ENCODE results near the gene CCM2. TPM values are rescaled to one million over a fixed set of nuclear protein-coding genes. Genes with fewer than 3 reads are reported as not detected.

CCM2 gene
- total RNA-seq, 1 donor from 2014 or later: 33.8 TPM

DNA sequence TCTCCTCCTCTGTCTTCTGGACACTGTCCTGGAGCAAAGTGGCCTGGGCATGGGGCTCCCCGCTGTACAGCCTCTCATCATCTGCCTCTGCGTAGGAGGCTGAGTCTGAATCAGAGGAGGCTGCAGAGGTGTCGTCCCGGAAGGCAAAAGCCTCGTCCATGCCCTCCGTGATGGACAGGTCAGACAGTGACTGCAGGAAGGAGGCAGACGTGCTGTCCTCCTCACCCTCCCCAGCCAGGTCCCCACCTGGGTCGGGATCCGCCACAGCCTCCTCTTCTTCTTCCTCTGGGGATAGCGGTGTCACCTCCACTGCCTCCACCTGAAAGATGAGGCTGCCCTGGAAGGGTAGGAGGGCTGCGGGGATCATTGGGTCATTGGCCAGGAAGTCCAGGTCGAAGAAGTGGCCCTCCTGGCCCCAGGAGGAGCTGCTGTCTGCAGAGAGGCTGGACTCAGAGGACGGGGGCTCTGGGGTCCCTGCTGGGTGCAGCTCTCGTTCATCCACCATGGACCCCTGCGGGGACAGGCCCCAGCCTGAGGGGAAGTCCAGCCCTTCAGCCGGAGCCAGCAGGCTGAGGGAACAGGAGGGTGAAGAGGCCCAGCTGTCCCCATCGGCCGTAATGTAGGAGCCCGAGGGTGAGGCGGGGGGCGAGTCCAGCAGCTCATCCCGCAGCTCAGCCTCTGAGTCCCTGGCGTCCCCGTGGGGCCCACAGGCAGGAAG lies 85.1 kb downstream of the CCM2 start:
- H3K4me1 Mint-ChIP-seq (ENCODE audit: unreplicated experiment): no peaks in the 10 kb centered on the region
- no peak overlapping the region for H3K4me3 Mint-ChIP-seq
- no peak overlapping the region for H3K27ac Mint-ChIP-seq
- TF ChIP-seq, protein P1, sequence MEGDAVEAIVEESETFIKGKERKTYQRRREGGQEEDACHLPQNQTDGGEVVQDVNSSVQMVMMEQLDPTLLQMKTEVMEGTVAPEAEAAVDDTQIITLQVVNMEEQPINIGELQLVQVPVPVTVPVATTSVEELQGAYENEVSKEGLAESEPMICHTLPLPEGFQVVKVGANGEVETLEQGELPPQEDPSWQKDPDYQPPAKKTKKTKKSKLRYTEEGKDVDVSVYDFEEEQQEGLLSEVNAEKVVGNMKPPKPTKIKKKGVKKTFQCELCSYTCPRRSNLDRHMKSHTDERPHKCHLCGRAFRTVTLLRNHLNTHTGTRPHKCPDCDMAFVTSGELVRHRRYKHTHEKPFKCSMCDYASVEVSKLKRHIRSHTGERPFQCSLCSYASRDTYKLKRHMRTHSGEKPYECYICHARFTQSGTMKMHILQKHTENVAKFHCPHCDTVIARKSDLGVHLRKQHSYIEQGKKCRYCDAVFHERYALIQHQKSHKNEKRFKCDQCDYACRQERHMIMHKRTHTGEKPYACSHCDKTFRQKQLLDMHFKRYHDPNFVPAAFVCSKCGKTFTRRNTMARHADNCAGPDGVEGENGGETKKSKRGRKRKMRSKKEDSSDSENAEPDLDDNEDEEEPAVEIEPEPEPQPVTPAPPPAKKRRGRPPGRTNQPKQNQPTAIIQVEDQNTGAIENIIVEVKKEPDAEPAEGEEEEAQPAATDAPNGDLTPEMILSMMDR (conservative IDR thresholded peaks at IDR 0.05): no peak
- peaks cover 4% of the 10 kb centered on the region for H3K27me3 Mint-ChIP-seq
- H3K9me3 Mint-ChIP-seq: no peaks in the 10 kb centered on the region
- H3K36me3 Mint-ChIP-seq: no peaks in the 10 kb centered on the region
- no peak for DNase-seq (ENCODE audit: extremely low spot score, unreplicated experiment)

DNA sequence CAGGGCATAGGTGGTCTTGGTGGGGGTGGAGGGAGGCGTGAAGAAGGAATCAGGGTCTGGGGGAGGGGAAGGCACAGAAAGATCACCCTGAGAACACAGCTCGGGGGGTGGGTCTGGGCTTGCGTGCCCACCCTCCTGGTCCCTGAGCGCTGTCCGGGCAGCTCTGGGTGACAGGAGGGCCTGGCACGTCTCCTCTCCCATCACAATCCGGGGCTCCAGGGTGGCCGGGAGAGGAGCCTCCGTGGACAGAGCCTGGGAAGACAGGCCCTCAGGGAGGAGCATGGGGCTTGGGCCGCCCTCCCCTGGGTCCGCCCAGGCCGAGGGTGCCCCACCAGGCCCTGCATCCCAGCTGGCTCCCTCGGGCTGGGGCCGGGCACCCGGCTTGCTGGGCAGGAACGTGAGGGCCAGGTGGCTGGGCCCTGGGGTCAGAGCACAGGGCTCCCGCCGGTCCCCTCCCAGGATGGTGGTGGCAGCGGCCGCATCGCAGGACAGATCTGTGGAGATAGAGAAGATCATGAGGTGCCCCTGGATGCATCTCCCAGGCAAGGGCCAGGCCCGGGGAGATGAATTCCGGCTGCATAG lies 85.7 kb downstream of the CCM2 start:
- TF ChIP-seq, protein P1 (conservative IDR thresholded peaks at IDR 0.05): no peak
- no peak for DNase-seq (ENCODE audit: extremely low spot score, unreplicated experiment)

DNA sequence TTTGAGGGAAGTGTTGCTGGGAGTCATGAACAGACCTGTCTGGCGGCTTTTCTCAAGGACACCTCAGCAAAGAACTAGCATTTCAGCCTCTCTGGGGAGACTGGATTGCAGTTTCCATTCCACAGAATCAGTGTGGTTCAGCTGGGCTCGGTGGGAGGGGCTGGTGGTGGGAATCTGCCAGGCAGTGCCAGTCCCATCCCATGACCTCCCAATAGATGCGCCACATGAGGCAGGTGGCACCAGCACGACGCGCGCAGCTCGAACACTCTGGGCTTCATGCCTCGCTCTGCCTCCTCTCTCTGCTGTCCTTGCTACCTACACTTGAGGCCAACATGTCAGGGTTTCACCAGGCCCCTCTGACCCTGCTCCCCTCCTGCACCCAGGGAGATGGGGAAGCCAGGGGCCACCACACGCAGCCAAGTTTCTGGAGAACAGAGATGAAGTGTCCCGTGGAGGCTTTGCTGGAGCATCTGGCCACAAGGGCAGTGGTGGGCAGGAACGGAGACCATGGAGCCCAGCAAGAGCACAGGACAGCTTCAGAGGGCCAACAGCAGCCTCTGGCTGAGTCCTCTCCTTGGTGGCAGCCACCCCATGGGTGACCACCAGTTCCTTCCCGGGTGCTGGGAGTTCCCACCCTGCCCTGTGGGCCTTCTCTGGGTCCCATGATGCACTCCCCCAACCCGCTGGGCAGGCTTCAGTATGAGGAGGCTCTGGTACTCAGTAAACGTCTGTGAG lies 86.5 kb downstream of the CCM2 start:
- peak overlapping the region; percentile 11 for H3K4me3 Mint-ChIP-seq
- H3K4me1 Mint-ChIP-seq (ENCODE audit: unreplicated experiment): no peaks in the 10 kb centered on the region

More for the DNA sequence above, 85.7 kb downstream of the CCM2 start:
- H3K27ac Mint-ChIP-seq: no peak overlapping the region
- no peak overlapping the region for H3K4me3 Mint-ChIP-seq
- peaks cover 4% of the 10 kb centered on the region for H3K27me3 Mint-ChIP-seq
- no peaks in the 10 kb centered on the region for H3K4me1 Mint-ChIP-seq (ENCODE audit: unreplicated experiment)
- no peaks in the 10 kb centered on the region for H3K9me3 Mint-ChIP-seq
- H3K36me3 Mint-ChIP-seq: no peaks in the 10 kb centered on the region

DNA sequence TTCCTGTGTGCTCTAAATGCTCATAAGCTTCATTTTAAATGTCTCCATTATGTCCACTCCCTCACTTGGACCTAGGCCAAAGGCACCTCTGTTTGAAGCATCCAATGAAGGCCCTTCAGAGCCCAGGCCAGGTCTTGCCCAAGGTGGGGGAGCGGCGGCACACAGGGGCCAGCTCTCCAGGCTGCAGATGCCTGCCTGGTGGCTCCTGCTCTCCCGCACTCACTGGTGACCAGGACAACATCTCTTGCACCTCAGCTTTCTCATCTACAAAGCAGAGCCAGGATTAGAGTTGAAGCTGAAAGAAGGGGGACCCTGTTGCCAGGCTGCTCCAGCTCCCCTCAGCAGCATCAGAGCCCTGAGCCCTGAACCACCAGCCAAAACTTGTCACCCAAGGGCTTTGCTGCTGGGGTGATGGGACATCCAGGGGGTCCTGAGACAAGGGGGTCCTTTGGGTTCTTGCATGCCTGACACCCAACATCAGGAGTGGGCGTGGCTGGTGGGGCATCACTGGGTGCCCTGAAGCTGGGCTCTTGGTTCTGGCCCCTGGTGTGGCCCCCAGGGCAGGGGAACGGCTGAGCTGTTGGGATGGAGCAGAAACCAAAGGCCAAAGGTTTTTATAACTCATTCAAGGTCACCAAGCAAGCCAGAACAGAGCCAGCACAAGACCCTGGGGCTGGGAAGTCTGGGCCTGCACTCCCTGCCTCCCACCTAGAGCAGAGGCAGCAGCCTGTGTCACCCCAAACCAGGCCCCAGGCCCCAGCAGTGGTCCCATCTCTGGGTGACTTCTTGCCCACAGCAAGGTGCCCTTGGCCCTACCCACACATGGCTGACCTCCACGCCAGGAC lies 87.5 kb downstream of the CCM2 start:
- no peaks in the 10 kb centered on the region for H3K9me3 Mint-ChIP-seq
- DNase-seq (ENCODE audit: extremely low spot score, unreplicated experiment): no peak
- H3K4me3 Mint-ChIP-seq: peak overlapping the region; percentile 57
- peaks cover 7% of the 10 kb centered on the region for H3K27me3 Mint-ChIP-seq
- H3K36me3 Mint-ChIP-seq: no peaks in the 10 kb centered on the region
- H3K4me1 Mint-ChIP-seq (ENCODE audit: unreplicated experiment): no peaks in the 10 kb centered on the region
- TF ChIP-seq, protein P1 (conservative IDR thresholded peaks at IDR 0.05): no peak
- H3K27ac Mint-ChIP-seq: no peak overlapping the region

More for the DNA sequence above, 86.5 kb downstream of the CCM2 start:
- Mint-ChIP-seq H3K27ac (no peak overlapping the region), H3K36me3 (no peaks in the 10 kb centered on the region), H3K27me3 (peaks cover 4% of the 10 kb centered on the region), H3K9me3 (no peaks in the 10 kb centered on the region)
- TF ChIP-seq, protein P1 (conservative IDR thresholded peaks at IDR 0.05): no peak
- no peak for DNase-seq (ENCODE audit: extremely low spot score, unreplicated experiment)

DNA sequence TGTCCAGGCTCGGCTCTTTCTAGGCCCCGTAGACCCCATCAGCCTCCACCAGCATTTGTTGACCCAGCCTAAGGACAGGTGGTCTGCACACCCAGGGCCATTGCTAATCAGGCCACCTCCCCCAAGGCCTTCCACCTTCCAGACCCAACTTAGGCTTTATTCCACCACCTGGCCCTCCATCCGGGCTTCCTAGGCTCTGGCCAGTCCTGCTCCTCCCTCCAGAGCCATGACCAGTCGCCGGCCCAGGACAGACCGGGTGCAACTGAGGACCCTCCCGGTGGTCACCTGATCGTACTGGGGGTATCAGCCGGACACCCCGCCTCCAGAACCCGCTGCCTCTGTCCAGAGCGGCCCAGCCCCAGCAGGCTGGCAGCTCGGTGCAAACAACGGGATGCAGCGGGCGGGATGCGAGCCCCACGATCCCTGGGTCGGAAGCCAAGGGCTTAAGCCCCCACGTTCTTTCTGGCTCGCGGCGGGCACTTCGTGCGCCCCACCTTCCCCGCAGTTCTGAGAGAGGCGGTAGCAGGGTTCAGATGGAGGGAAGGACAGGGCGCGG lies 88.2 kb downstream of the CCM2 start:
- no peak overlapping the region for H3K27ac Mint-ChIP-seq
- H3K4me3 Mint-ChIP-seq: peak overlapping the region; percentile 57
- no peaks in the 10 kb centered on the region for H3K4me1 Mint-ChIP-seq (ENCODE audit: unreplicated experiment)
- no peak for DNase-seq (ENCODE audit: extremely low spot score, unreplicated experiment)
- no peaks in the 10 kb centered on the region for H3K36me3 Mint-ChIP-seq
- no peaks in the 10 kb centered on the region for H3K9me3 Mint-ChIP-seq
- peaks cover 9% of the 10 kb centered on the region for H3K27me3 Mint-ChIP-seq
- TF ChIP-seq, protein P1 (conservative IDR thresholded peaks at IDR 0.05): no peak

Data from type B pancreatic cell (in vitro differentiated cells).